HL-60/S4 treated with phorbol 12-myristate 13-acetate at 8.2 ng/mL for 4 days and 3 days (cell line): Measurements from ENCODE around the gene MLX.
"Not testable (repeated sequence)": the region's sequence is repeated elsewhere in the genome, so short reads cannot be mapped to it uniquely, and the experiment has no call there.

Experiments
- in situ Hi-C: fragments of 300-500 bp; cut with MboI; formaldehyde crosslinking; loops from 2 replicates; pipeline ENCODE4 v1.15.0; 2022; ENCODE audit warnings: low sequenced_read_pairs

The MLX gene

DNA sequence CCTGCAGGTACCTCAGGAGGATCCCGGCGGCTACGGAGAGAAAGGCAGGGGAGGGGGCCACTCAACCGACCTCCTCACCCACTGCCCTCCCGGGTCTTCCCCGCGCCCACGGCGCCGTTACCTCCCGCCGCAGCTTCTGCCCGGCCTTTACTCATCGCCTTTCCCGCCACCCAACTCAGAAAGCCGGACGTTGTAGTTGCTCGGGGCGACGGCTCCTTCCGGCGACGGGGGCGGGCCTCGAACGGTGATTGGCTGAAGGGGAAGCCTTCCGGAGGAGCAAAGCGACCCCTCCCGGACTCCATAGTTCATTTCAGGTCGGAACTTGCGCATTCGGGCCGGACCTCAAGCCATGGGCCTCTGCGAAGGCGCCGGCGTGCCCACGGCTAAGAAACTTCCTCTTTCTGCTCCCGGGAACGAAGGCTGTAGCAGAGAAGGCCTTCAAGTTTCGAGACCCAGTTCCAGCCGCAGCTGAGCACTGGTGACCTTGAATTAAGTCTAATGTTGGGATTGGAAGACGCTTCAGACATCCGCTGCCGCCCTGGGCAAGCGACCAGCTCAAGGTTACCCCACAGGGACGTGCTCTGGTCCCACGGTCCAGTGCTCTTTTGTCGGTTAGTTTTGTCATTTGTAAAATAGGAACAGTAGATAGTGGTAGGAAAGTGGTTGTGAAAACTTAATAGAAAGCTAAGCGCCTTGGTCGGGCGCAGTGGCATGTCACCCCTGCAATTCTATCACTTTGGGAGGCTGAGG lies 10.8 kb downstream of the MLX start, which contains the start of gene PSMC3IP:
Gene PSMC3IP (minus strand): TSS at position 198 of the 750 bp plus-strand sequence. CDS start 43 bp downstream, at position 155.
- in situ Hi-C loops, result no loop called here

DNA sequence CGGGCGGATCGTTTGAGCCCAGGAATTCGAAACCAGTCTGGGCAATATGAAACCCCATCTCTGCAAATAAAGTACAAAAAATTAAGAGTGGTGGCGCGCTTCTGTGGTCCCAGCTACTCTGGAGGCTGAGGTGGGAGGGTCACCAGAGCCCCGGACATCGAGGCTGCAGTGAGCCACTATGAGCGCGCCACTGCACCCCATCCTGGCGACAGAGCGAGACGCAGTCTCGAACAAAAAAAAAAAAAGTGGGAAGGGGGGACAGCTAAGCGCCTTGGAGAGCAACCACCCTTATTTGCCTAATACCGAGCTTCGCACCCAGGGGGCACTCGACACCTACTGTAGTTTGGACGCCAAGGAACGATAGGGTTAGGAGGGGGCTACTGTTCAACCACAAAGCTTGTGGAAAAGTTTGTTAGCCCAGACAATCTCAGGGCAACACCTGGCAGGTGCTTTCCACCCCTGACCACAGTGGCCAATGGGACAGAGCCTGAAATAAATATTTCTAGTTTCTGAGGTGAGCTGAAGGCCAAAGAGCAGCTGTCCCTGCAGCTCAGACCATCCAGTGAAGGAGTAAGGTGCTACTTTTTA lies 11.5 kb downstream of the MLX start:
- in situ Hi-C loops, result no loop called here

DNA sequence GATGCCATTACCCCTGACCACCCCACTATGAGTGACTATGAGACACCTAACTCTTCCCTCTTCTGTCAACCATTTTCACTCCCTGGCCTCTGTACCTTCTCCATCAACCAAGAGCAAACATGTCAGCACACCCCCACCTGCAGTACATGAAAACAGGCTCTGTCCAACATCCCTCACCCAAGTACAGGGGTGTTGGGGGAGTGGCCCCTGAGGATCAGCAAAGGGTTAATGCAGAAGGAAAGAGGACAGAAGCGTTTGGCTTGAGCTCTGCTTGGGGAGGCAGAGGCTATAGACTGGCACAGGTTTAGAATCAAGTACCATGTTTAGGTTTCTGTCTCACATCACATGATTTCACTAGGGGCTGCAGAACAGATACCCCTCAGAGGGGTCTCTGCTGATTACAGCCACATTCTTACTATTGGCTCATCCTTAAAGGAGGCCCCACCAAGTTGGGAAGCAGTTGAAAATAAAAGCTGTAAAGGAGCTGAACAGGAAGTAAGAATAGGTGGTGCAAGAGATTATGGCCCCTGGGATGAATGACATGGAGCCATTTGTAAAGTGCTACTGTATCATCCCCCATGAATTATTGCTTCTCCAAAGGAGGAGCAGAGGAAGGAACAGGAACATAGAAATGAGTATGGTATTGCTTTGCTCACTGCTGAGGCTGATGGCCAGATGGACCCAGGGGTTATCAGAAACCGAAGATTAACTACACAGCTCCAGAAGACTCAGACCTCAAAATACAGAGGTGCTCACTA lies 13.1 kb downstream of the MLX start:
- in situ Hi-C loops, result no loop called here

DNA sequence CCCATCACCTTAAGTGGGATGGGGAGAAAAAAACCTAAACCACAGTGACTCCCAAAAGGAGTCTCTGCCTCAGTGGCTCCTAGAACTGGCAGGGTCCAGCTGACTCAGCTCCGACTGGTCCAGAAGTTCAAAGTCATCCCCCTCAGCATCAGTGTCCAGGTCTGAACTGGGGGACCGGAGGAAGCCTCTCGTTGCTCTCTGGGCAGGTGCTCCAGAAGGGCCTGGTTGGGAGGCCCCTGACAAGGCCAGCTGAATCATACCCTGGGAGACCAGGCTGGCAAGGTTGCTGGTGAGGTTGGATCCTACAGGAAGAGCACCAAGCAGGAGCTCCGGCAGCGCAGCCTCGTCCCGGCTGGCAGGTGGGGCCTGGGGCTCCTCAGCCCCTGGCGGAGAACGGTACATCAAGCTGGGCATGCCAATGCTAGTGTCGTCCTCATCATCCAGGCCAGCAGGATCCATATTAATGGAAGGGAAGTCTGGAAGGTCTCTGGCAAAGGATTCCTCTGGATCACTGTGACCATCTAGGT lies 14.9 kb downstream of the MLX start:
- in situ Hi-C loops, result no loop called here

DNA sequence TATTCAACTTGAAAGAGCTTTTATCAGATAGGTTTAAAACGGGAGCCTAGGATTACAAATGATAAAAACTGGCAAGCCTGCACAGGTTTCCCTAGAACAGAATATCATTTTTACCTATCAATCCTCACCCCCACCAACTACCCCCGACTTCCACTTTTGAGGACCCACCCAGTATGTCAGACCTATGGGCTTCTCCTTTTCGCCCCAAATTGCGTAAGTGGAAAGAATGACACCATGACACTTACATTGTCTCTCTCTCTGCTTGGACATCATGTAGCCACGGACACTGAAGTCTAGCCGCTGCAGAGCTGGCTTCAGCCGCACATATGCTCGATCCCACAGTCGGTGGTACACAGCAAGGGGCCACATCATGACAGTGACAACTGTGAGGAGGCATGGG lies 18.0 kb downstream of the MLX start:
- in situ Hi-C loops, result no loop called here

DNA sequence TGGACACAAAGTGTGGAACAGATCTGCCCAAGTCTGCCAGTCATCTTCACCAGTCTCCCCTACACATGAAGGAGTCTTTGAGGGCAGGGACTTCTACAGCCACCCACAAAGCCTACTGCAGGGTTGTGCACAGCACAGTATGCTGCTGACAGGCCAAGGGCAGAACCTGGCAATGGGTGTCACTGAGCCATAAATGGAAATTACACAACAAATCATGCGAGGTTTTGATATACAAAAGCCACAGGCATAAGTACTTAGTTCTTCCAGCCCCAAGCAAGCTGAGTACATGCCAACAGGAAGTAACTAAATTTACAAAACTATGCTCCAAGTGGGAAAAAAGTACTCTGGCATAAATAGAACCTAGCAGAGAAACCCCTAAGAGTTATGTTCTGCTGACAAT lies 18.5 kb downstream of the MLX start:
- in situ Hi-C loops, result no loop called here

DNA sequence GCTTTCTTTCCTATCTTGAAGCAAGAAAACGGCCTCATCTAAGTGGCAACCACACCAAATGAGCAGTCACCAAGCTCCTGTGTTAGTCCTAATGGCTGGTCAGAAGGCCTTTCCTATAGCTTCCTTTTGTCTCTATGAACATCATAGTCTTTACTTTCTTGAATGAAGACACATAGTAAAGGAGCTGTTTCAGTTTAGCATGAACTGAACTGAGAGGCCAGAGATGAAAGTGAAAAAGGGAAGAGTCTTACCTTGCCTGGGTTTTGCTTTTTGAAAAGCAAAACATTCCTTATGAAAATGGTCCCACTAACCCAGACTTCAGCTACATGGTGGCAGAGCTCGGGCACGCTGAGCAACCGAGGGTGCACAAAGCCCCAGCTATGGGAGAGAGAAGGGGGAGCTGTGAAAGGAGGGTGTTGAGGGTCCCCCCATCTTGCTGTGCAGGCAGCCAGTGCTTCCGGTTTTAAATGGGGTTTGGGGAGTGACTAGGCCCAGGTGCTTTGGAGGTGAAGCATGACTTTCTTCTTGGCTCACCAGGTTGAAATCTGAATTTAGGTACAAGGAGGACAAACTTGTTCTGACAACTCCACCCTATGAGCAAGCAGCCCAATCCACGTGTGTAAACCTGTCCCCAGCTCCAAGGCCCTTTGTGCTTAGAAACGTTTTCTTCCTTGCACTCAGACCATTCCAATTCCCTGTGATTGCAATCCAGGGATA lies 19.8 kb downstream of the MLX start:
- in situ Hi-C loops, result no loop called here

DNA sequence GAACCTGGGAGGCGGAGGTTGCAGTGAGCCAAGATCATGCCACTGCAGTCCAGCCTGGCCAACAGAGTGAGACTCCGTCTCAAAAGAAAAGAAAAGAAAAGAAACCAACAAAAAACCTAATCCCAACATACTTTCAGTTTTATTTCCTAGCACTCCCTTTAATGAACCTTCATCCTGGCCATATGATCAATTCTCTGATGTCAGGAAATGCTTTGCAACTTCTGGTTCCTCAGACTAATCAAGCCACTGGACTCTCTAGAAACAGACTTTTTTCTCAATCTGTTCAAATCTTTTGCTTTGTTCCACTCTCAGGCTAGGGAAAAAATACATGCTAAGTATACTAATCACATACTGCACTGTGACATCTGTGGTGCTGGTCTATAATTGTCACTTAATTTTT lies 24.0 kb downstream of the MLX start:
- in situ Hi-C loops, result no loop called here

DNA sequence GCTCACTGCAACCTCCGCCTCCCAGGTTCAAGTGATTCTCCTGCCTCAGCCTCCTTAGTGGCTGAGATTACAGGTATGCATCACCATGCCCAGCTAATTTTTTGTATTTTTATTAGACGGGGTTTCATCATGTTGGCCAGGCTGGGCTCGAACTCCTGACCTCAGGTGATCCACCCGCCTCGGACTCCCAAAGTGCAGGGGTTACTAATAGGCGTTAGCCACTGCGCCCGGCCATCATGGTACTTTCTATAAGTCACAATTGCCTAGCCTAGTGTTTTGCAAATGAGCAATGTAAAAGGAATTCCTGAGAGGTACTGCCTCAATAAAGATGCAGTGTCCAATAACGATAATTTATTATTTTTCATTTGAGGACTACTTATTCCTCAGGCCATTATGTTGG lies 24.5 kb downstream of the MLX start:
- in situ Hi-C loops, result no loop called here

DNA sequence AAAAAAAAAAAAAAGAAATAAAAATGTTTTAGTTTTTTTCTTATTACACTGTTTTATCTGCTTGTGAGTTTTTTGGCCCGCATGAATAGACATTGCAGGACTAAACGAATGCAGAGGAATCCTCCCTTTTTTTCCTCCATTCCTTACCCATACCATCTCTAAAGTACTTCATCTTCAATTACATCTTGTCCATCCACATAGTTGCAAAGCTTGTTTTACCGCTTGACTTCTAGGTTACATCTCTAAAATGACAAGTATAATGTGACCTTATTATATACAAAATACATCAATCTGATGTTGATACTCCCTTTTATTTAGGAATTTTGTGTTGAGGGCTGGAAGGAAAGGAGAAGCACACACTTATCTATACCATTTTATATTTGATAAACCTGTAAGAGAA lies 29.5 kb downstream of the MLX start:
- in situ Hi-C loops, result no loop called here

DNA sequence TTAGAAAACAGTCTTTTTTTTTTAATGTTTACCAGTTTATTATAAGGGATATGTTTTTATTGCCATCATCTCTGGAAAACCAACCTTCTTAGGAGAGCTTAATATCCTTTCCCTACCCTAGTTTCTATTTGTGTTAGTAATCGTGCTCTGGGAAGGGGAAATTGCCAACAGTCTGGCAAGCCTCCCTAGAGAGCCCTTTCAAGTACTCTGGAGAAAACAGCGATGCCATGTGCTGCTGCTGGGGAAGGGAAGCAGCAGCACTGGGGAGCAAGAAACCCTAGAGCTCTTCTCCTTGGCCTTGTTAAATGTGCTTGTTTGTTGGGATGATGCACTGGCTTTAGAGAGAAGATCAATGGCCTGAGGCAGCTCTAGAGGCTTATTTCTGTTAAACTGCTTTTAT lies 32.0 kb downstream of the MLX start:
- in situ Hi-C loops, result no loop called here

DNA sequence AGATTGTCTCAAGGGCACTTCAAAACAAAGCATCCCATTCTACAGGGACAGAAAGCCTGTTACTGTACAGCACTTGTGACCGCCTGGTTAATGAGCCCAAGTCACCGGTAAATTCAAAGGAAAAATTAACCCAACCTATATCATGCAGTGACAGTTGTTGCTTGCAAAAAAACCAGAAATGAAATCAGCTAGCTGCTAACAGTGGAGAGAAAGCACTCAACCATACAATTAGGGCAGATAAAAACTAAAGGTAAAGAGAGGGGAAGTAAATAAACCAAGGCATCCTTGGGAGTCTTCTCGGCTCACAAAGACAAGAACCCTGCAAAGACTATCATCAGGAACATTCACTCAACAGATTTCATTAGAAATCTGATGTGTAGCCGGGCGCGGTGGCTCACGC lies 36.4 kb downstream of the MLX start:
- in situ Hi-C loops, result no loop called here

DNA sequence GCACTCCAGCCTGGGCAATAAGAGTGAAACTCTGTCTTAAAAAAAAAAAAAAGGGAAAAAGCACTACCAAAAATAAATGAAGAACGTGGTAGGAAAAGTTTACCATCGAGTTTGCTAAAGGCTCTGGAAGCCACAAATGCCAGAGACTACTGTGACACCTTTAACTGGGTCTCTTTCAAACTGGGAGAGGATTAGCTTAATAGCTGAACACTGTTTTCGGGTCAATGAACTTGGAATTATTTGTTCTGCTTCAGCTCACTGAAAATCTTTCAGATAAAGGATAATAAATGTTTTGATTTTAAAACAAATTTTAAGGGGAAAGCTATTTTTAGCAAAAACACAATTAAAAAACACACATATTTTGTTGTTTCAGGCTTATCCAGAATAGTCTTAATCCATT lies 40.9 kb downstream of the MLX start:
- in situ Hi-C loops, result no loop called here

DNA sequence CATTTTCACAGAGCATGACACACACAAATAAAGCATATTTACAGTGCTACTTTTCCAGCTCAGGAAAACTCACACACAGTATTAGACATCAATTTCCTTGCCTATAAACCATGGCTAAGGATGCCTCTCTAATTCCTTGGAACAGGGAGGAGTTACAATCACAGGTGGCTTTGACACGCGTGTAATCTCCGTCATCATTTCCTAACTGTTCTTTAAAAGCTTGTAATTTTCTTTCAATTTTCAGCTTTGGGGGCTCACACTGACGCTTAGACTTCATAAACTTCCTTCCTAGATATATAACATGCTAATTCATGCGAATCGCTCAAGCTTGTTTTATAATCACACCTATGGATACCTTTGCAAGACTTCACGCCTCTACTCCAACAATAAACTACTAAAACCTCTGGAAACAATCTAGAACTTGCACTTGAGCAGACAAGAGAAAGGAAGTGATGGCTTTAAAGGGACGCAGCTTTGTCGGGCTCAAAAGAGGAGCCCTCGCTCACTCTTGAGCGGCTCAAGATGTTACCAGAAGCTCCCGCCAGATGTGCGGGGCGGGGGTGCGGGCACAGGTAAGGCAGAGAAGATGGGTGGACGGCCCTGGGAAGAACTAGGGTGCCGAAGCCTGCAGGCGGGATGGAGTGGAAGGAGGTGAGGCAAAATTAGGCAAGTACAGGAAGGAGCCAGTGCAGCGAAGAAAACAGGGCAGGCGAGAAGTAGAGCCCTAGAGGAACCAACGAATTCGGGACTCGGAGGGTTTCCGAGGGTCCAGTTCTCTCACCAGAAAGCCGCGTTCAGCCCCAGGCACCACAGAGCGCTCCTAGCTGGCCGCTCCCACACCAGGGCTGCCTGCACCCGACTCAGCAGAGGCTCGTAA lies 41.6 kb downstream of the MLX start:
- in situ Hi-C loops, result no loop called here

DNA sequence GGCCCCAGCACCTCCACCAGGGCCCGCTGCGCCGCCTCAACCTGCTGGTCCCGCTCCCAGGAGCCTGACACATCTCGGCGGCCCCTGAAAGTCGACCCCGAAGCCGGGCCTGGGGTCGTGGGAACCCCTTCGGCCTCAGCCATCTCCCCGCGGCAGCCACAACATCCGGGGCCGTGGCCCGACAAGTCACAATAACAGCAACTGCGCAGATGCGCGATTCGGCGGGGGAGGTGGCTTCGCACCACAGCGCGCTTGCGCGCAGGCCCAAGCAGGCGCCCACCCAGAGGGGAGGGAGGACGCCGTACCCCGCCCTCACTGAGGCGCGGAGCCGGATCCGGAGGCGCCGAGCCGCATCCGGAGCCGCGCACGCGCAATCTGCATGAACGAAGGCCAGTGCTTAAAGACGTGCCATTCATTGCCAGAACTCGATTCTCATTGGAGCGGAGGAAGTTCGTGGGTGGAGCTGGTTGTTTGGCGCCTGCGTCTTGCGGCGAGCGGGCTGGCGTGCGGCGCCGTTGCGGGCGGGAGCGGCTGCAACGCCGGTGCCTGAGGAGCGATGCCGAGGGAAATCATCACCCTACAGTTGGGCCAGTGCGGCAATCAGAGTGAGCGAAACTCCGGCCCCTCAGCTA lies 42.4 kb downstream of the MLX start, which contains the start of the genes RETREG3 and TUBG1:
Gene RETREG3 (minus strand): TSS at position 193 of the 632 bp plus-strand sequence. CDS start 50 bp downstream, at position 143.
Gene TUBG1 (plus strand): TSS at position 502 of the 632 bp plus-strand sequence. CDS start 55 bp downstream, at position 557.
- in situ Hi-C loops, result no loop called here

DNA sequence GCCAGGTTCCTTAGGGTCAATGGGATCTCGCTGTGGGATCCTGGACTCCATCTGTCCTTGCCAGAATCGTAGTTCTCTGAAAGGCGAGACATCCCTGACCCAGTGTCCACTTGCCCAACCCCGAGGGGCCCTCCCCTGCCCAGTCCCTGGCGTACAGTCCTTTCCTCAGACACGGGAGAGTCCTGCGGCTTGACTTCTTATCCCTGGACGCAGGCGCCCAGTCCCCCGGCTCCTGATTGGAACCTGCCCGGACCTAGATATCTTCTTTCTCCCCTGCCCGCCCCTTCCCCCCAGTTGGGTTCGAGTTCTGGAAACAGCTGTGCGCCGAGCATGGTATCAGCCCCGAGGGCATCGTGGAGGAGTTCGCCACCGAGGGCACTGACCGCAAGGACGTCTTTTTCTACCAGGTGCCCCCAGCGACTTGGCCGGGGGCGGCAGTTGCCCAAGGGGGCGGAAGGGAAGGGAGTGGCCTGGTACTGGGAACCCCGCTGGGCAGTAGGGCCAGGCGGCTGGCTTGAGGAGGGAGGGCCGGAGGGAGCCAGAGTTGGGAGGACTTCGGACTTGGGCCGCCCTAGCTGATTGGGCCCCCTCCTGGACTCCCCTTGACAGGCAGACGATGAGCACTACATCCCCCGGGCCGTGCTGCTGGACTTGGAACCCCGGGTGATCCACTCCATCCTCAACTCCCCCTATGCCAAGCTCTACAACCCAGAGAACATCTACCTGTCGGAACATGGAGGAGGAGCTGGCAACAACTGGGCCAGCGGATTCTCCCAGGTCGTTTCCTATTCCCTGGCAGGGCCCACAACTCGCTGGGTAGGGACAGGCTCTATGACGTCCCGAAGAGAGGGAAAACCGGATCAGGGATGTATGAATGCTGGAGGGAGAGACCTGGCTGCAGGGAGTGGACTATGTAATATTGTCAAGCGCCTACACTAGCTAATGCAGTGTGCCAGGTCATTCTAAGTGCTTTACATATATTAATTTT lies 43.2 kb downstream of the MLX start:
- in situ Hi-C loops, result not testable (repeated sequence)

DNA sequence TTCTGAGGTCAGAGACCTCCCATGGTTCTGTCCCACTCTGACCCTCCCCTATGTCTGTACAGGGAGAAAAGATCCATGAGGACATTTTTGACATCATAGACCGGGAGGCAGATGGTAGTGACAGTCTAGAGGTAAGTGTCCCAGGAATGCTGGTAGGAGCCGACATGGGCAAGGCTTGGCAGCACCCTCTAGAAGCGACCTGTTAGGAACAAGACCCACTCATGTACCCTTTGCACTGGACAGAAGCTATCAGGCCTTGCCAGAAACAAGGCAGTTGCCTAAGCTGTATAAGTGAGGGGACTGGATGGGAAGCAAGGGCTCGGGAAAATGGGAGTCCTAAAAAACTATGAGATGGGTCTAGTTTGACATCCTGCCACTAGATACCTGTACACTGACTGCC lies 45.1 kb downstream of the MLX start:
- in situ Hi-C loops, result no loop called here

DNA sequence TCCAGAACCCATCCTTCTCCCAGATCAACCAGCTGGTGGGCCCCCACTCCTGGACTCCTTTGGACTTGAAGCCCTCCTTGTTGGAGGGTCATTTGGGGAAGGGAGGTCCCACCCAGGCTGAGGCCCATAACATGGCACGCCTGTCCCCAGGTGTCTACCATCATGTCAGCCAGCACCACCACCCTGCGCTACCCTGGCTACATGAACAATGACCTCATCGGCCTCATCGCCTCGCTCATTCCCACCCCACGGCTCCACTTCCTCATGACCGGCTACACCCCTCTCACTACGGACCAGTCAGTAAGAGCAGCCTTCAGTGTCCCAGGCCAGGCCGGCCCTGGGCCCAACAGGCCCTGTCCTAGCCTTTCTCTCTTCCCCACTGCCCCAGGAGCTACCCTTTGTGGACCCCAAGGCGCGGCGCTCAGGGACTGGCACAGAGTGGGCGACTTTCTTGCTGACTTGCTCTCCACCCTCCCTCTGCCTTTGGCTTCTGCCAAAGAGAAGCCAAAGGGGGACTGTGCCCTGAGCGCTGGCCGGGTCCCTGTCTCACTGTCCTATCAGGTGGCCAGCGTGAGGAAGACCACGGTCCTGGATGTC lies 46.9 kb downstream of the MLX start:
- in situ Hi-C loops, result no loop called here
